Right ventricle myocardium inferior (tissue), 1 donor: ENCODE results near the gene MLEC. TPM values are rescaled to one million over a fixed set of nuclear protein-coding genes. Genes with fewer than 3 reads are reported as not detected.
A peak's percentile ranks its signal among the peaks of the same experiment; 100 is the strongest.
"Not testable (repeated sequence)": the region's sequence is repeated elsewhere in the genome, so short reads cannot be mapped to it uniquely, and the experiment has no call there.

ENCODE experiments used
- ATAC-seq: fragments of 200-7000 bp; cut with Tn5 transposase; one replicate; pipeline ENCODE4 v1.9.1; 2020; ENCODE audit warnings: mild to moderate bottlenecking, moderate library complexity
- DNase-seq: peaks from one replicate; pipeline ENCODE4 v3.0.0; 2021; ENCODE audit errors: missing footprints
- intact Hi-C: fragments of 100-400 bp; cut with DNase I; formaldehyde crosslinking; loops from one replicate; pipeline ENCODE4 v1.11.0; 2022
- total RNA-seq: library from RNA; stranded (reverse); fragmentation: NEBNext Ultra II Directional; extraction: Animal tissue kit (Norgen Biotek cat#: 25700); gene quantifications from one replicate; pipeline ENCODE4 v1.2.1, GENCODE V29; 2021
- donor health status: DM: no; HTN: yes; CAD: no; lungs with severe emphysema.

Gene MLEC
- total RNA-seq, 1 donor from 2014 or later = 128 TPM

DNA sequence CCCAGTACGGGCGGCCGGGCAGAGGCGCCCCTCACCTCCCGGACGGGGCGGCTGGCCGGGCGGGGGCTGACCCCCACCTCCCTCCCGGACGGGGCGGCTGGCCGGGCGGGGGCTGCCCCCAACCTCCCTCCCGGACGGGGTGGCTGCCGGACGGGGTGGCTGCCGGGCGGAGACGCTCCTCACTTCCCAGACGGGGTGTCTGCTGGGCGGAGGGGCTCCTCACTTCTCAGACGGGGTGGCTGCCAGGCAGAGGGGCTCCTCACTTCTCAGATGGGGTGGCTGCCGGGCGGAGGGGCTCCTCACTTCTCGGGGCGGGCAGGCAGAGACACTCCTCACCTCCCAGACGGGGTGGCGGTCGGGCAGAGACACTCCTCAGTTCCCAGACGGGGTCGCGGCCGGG, 45.2 kb downstream of the MLEC start:
- ATAC-seq, intact Hi-C loops, DNase-seq: not testable (repeated sequence)

DNA sequence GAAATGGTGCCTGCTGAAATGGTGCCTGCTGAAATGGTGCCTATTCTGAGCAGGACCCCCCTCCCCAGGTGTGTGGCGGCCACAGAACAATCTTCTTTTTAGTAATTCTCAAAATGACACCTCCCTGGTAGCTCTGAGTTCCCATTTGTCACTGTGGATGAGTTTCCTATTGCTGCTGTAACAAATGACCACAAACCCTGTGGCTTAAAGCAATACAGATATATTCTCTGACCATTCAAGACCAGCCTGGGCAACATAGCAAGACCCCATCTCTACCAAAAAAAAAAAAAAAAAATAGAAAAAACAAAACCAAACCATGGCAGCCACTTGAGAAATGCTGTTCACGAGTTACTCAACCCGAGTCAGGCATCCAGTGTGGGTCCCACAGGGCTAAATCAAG, 46.6 kb downstream of the MLEC start:
- intact Hi-C loops = no loop called here
- DNase-seq (no peak), ATAC-seq (no peak)

DNA sequence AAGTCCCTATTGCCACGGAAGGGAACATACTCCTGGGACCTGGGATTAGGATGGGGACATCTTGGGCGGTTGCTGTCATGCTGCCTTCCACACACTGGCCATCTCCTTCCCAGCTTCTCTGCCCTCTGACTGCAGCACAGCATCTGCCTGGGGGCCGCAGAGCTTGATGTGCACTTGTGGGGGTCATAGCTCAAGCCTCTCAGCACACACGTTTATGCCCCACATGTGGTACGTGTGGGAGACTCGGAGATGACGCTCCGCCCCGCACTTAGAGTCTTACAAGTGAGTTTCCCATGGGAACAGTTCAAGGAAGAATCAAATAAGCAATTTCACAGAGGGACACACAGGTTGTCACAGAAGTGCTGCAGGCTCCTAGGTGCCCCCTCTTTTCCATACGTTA, 47.3 kb downstream of the MLEC start:
- DNase-seq (no peak), ATAC-seq (no peak)
- intact Hi-C loops = no loop called here

DNA sequence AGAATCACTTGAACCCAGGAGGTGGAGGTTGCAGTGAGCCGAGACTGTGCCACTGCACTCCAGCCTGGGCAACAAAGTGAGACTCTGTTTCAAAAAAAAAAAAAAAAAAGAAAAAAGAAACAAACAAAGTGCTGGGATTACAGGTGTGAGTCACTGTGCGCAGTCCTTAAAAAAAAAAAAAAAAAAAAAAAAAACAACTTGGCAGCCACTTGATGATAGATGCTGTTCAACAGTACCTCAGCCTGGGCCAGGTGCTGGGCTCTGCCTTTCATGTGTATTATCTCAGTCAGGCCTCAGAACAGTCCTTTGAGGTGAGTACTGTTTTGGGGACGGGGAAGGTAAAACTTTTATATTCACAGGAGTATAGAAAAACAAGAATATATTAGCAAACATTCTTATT, 48.2 kb downstream of the MLEC start:
- no peak for DNase-seq
- intact Hi-C loops = no loop called here

DNA sequence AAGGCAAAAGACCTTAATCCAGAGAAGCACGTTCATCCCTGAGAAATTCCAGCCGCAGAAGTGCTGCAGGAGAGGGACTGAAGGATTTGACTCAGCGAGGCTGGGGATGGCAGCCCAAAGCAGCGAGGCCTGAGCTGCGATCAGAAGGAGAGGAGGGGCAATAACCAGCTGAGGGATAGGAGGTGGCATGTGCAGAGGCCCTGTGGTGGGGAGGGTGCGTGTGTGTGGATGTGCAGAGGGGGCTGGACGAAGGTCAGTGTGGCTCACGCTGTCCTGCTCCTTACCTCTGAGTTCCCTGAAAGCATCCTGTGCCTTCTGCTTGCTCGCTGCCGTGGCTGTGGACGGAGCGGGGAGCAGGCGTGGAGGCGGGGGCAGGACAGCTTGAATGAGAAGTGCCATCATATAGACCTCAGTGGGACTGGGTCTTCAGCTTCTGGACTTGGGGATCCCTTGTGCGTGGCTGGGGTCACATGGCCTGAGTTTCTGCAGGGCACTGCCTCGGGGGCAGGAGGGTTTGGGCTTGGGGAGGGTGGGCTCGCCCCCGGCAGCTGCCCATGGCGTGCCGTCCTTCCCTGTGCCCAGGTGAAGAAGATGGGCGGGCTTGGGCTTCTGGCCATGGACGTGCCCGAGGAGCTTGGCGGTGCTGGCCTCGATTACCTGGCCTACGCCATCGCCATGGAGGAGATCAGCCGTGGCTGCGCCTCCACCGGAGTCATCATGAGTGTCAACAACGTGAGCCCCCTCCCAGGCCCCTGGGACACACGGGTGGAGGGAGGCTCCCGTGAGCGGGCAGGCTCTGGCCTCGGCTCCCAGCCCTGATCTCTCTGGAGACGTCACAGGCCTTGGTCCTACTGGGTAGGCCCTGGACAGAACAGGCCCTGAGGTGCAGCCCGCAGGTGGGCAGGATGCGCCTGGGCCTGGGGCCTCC, 49.7 kb downstream of the MLEC start:
- intact Hi-C loops = no loop called here
- DNase-seq (no peak), ATAC-seq (no peak)

More for the DNA sequence above, 48.2 kb downstream of the MLEC start:
- ATAC-seq = no peak

DNA sequence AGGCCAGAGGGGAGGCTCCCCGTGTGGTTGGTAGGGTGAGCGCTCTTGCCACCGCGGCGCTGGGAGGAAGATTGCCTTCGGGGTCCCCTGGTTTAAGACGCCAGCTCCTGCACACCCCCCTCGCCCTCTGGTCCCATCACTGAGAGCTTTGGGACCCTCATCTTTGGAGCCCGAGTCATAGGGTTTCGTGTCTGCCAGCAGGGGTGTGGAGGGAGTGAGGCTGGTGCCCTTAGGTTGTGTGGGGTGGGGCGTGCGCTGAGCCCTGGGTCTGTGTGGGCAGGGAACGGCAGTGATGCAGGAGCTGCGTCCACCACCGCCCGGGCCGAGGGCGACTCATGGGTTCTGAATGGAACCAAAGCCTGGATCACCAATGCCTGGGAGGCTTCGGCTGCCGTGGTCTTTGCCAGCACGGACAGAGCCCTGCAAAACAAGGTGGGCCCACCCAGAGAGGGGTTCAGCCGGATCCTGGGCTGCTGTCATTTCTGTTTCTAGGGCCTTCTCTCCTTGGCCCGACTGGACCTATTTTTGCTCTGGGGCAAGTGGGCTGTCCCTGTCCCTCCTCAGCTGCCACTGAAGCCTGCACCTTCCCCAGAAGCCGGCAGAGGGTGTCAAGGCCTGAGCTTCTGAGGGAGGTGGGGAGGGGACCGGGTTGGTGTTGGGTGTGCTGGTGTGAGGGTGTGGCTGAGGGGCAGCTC, 50.8 kb downstream of the MLEC start:
- DNase-seq (no peak), ATAC-seq (no peak)
- intact Hi-C loops = no loop called here

DNA sequence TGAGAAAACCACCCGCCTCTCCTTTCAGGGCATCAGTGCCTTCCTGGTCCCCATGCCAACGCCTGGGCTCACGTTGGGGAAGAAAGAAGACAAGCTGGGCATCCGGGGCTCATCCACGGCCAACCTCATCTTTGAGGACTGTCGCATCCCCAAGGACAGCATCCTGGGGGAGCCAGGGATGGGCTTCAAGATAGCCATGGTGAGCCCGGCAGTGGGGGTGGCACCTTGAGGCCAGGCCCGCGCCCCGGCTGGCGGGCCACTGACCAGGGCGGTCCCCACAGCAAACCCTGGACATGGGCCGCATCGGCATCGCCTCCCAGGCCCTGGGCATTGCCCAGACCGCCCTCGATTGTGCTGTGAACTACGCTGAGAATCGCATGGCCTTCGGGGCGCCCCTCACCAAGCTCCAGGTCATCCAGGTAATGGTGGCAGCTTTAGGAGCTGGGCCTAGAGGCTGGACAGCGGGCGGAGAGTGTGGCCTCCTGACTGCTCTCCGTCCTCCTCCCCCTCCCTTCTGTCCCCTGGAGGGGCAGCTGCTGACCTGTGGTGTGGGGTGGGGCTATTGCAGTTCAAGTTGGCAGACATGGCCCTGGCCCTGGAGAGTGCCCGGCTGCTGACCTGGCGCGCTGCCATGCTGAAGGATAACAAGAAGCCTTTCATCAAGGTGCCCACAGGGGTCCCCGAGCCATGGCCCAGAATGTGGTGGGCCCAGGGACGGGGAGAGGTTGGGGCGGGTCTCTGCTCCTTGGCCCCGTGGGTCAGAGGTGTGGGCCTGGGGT, 51.5 kb downstream of the MLEC start:
- intact Hi-C loops = no loop called here
- no peak for ATAC-seq
- no peak for DNase-seq

- intact Hi-C loops = no loop called here
- DNase-seq = no peak
- no peak for ATAC-seq
Observed at GRCh38 chr12:120739031-120739762, 52.2 kb downstream of the MLEC start.

DNA sequence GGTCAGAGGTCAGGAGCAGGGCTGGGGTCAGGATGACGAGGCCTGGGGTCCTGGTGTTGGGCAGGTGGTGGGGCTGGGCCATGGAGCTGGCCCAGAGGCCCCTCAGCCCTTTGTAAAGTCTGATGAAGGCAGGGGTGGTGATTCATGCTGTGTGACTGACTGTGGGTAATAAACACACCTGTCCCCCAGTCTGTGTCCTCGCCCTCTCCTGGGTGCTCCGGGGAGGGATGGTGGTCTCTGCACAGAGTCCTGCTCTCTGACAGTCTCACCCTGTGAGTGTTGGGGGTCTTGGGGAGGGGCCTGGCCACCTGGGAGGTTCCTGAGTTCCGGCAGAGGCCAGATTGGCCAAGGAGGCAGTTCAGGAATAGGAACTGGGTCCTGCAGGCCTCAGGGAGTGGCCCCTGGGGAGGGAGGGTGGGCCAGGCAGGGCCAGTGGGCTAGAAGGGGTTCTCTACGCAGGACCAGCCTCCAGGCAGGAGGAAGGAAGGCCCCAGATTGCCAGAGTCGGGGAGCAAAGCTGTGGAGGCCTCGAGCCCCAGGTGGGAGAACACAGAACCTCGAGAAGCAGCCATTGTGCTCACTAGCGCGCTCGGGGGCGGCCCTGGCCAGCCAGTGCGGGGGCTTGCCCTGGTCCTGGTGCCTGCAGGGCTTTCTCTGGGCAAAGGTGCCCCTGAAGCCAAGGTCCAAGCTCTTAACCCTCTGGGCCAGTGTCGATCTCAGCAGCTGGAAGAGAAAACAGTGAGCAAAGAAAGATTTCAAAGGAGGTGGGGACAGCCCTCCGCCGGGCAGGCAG, 53.1 kb downstream of the MLEC start:
- no peak for DNase-seq
- intact Hi-C loops = no loop called here
- no peak for ATAC-seq

DNA sequence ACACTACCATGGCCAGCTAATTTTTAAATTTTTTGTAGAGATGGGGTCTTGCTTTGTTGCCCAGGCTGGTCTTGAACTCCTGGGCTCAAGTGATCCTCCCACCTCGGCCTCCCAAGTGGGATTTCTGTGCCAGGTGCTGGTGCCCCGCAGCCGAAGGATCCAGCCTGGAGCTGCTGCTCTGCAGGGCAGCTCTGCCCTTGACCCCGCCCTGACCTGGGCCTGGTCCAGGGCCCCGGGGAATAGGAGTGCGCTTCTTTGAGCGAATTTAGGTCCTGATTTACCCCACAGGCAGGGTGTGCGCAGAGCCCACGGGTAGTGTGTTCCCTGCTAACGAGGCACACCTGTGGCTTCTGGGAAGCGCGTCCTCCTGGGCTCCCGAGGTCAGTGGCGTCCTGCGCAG, 53.9 kb downstream of the MLEC start:
- ATAC-seq (no peak), DNase-seq (no peak)
- intact Hi-C loops = no loop called here

DNA sequence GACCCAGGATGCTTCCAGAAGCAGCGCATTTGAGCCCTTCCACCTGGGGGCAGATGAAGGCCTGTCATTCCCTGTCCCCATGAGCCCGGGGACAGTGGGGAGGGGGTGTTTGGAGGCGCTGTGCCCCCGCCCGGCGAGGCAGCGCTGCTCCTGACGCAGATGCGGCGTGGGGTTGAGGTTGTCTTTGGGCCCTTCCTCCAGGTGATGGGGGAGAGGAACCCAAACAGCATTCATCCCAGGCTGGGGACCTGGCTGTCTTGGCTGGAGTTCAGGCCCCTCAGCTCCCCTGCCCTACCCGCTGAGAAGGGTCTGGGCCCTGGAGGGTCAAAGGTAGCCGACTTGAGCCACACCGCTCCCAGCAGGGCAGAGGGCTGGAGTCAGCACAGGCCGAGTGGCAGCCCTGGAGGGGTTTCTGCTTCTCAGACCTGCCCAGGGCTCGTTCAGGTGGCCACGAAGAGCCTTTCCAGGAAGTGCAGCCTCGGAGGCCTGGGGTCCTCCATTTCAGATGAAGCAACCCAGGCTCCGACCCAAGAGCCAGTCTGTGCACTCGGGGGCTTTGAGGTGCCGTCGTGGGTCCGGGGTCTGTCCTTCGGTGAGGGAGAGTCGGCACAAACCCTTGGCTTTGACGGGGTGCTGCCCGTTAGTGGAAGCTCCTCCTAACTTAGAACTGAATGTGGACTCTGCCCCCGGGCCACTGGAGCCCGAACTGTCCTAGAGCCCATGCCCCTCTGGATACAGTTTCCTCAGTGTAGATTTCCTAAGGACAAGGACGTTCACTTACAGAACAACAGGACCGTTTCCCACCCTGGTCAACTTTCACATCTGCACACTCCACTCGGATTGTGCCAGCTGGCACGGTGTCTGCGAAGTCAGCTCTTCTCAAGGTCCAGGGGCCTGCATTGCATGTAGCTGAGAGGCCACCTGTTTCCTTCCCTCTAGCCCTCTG, 54.8 kb downstream of the MLEC start:
- ATAC-seq (peak; percentile 56), DNase-seq (no peak)
- intact Hi-C loops = no loop called here

DNA sequence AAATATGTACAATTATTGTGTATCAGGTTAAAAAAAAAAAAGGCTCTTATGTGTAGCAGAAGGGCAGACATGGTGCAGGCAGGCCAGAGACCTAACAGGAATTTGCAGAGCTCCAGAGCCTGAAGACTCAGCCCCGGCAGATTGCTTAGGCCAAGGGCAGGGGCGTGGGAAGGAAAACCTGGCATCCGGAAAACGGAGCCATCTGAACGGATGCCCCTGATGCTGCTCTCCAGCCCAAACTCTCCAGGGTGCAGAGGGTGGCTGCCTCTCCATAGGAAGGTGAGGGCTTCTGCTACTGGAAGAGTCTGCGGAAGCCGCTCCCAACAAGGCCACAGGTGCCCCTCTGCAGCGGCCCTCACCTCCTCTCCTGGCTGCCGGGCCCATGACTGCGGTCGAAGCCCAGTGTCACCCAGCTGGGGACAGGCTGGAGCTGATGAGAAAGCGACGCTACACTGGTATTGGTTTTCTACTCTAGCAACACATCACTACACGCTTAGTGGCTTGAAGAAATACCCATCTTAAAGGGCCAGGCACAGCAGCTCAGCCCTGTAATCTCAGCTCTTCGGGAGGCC, 58.1 kb downstream of the MLEC start:
- no peak for ATAC-seq
- intact Hi-C loops = no loop called here

DNA sequence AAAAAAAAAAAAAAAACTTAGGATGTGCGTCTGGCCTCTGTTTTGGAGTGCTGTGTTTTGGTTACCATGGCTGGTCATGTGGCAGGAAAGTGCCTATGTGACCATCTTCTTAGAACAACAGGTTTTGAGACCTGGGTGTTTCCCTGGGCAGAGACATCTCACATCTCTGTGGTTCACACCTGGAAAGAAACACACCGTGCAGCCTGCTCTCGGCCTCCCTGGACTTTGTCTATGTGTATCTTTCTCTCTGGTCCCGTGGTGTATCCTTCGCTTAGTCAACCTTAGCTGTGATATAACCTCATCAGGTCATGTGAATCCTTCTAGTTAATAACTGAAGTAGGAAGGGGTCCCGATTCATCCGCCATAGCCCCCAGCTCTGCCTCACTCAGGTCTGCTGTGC, 61.3 kb downstream of the MLEC start:
- DNase-seq = no peak
- intact Hi-C loops = no loop called here
- ATAC-seq = peak; percentile 48

More for the DNA sequence above, 58.1 kb downstream of the MLEC start:
- DNase-seq = no peak

DNA sequence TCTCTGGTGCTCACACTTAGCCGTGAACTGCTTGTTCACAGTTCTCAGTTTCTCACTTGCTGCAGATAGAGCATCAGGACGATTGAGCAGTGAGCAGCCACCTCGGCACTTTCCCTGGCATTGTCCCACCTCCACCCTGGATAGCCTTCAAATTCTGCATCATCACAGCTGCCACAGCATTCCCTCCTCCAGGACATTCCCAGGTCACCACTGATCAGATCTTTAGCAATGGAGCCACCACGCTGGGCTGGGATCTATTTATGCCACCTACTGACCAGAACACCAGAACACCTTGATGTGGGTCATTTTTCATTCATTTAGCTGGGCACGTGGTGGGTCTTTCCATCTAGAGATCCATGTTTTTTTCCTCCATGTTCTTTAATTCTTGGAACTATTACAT, 62.3 kb downstream of the MLEC start:
- ATAC-seq (no peak), DNase-seq (no peak)
- intact Hi-C loops = no loop called here

GRCh38 chr12:120750806-120751205, 63.9 kb downstream of the MLEC start:
- DNase-seq = no peak
- ATAC-seq = no peak
- intact Hi-C loops = loop anchor here (10.0 kb wide), 1 partner anchor 224 kb away; the partner anchor contains the start of gene HNF1A

DNA sequence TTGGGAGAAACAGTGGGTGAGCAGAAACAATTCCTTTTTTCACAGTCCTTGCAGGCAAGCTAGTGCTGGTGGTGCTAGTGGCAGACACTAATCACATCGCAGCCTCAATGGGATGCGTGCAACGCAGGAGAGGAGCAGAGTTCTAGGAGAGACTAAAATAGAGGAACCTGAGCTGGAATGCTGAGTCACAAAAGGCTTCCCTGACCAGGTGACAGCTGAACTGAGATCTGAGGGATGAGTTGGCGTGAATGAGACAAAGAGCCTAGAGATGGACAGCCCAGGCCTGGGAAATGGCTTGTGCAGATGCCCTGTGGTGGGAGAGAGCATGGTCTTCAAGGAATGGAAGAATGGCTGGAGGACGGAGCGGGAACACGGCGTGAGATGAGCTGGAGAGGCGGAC, 64.4 kb downstream of the MLEC start:
- no peak for ATAC-seq
- intact Hi-C loops = loop anchor here (10.0 kb wide), 1 partner anchor 223 kb away; the partner anchor contains the start of gene HNF1A

More for the DNA sequence above, 64.4 kb downstream of the MLEC start:
- DNase-seq = no peak
